T-helper 2 cell treated with Interferon-gamma antibody and Interleukin-4, amounts not matched to agents 100 ng/mL and 5 ng/mL, for 36 hours (primary cell): ENCODE data around the gene ANTKMT. TPM values are rescaled to one million over a fixed set of nuclear protein-coding genes. Genes with fewer than 3 reads are reported as not detected.

ENCODE experiments used
- intact Hi-C: fragments of 100-400 bp; cut with micrococcal nuclease; formaldehyde crosslinking; loops from one replicate; pipeline ENCODE4 v1.15.1; 2023
- total RNA-seq: library from RNA; stranded (reverse); gene quantifications from 2 replicates; pipeline ENCODE4 v1.2.3, GENCODE V29; 2022

The ANTKMT gene
- total RNA-seq, 1 donor from 2014 or later, result 25.9 TPM

DNA sequence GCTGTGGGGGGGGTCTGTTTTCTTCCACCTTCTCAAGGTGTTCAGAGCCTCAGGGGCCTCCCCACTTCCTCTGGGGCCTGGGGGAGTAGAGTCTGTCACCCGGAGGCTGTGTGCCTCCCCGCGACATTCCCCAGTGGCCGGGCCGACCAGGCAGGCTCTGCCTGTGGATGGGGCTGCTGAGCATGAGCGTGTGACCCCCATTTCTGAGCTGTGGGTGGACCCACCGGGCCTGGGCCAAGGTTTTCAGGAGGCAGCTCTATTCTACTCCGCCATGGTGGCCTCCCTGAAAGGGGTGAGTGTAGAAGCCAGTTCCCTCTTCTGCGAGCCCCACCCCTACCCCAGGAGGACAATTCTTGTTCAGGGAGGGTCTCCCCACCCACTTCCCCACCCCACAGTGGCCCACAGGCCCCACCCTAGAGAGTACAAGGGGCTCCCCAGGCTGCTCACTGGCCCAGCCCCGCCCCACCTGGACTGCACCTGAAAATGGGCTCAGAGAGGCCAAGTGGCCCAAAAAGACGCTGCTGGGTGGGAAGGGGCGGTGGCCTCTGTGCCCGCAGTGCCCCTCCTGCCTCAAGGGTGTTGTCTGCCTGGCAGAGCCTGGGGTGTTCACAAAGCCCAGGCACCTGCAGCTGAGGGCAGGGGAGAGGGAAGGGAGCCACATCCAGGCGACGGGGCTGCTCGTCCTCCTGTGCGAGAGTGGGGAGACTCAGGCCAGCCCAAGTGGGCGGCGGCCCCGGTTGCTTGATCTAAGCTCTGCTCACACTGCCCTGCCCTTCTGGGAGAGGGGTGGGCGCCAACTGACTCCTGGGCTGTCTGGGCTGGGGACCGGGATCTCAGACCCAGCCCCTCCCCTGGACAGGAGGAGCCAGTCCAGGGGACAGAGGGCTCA is 40.9 kb downstream of the ANTKMT start:
- intact Hi-C loops, result no loop called here

DNA sequence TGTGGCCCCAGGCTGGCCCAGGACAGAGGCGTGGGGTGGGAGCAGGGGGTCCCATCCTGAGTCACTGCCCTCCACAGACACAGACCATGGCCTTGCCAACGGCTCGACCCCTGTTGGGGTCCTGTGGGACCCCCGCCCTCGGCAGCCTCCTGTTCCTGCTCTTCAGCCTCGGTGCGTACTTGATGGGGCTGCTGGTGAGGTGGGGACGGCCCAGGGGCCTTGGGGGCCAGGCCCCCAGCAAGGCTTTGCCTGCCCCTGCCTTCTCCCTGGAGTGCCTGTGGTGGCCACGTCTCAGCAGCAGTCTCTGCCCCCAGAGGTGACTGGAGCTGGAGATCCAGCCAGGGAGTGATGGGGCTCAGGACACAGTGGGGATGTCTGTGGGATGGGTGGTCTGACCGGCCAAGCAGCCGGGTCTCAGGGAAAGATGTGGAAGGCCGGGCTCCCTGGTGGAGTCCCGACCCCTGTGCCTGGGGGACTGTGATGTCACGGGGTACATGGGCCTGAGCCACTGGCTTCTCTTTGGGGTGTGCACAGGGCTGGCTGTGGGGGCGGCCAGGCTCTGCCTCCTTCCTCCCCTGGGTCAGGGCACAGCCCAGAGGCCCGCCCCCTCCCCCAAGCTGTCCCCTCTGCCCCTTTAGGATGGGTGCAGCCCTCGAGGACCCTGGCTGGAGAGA is 41.8 kb downstream of the ANTKMT start:
- intact Hi-C loops, result no loop called here

DNA sequence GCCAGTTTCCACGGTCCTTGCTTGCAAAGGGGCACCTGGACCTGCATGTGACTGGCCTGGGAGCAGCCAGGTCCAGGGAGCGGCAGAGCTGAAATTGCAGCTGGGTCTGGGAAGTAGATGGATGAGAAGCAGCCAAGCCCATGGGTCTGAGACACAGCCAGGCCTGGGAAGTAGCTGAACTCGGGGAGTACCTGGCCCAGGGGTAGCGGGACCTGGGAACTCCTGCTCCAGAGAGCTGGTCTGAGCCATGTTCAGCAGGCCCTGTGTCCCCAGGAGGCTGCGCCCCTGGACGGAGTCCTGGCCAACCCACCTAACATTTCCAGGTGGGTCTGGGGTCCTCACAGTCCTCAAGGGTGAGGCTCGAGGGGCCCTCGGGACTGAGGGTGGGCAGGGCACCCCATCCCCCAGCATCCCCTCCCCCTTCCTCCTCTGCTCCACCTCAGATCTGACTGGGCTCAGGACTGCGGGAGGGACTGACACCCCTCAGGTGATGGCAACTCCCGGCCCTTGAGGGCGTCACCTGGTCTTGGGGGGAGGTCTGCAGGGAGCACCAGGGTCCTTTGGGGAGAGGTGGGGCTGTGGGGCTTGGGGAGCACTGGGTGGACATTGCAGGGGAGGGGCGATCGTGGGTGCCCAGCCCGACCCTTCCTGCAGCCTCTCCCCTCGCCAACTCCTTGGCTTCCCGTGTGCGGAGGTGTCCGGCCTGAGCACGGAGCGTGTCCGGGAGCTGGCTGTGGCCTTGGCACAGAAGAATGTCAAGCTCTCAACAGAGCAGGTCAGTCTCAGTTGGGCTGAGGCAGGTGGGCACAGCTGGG is 42.6 kb downstream of the ANTKMT start:
- intact Hi-C loops, result no loop called here

DNA sequence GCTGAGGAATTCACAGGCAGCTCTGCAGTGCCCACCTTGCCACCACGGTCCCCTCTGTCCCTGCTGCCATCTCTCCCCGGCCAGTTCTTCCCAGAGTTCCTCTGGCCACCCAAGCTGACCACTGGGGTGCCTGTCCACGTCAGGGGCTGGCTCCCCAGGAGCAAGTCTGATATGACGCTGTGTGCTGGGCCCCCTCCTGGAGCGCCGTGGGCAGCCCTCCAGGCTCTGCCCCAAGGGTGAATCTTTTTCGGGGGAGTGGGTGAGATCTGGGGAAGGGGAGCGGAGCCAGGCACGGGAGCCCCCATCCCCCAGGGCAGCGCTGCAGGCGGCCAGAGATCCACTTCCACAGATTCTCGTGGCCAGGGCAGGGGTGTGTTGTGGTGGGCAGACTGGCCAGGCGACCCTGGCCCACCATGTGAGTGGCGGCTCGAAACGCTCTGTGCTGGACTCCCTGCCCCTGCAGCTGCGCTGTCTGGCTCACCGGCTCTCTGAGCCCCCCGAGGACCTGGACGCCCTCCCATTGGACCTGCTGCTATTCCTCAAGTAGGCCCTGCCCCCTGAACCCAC is 43.3 kb downstream of the ANTKMT start:
- intact Hi-C loops, result no loop called here

DNA sequence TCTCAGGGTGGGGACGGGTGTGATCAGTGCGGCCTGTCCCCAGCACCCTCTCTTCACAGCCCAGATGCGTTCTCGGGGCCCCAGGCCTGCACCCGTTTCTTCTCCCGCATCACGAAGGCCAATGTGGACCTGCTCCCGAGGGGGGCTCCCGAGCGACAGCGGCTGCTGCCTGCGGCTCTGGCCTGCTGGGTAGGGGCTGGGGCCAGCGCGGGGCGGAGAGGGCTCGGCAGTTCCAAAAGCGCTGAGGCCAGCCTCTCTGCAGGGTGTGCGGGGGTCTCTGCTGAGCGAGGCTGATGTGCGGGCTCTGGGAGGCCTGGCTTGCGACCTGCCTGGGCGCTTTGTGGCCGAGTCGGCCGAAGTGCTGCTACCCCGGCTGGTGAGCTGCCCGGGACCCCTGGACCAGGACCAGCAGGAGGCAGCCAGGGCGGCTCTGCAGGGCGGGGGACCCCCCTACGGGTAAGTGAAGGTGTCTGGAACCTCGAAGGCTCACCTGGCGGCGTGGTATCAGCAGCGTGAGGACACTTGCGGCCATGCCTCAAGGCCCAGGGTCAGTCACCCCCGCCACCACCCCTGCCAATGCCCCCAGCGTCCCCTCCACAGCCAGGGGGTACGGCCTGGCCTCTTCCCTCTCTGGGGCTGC is 44.0 kb downstream of the ANTKMT start:
- intact Hi-C loops, result no loop called here

DNA sequence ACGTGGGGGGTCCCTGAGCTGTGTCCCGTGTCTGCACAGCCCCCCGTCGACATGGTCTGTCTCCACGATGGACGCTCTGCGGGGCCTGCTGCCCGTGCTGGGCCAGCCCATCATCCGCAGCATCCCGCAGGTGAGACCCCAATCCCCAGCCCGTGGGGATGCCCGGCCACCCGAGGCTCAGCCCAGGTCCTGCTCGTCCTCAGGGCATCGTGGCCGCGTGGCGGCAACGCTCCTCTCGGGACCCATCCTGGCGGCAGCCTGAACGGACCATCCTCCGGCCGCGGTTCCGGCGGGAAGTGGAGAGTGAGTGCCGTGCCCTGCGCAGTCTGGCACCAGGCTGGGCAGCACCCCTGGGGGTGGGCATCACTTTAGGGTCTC is 44.5 kb downstream of the ANTKMT start:
- intact Hi-C loops, result no loop called here

DNA sequence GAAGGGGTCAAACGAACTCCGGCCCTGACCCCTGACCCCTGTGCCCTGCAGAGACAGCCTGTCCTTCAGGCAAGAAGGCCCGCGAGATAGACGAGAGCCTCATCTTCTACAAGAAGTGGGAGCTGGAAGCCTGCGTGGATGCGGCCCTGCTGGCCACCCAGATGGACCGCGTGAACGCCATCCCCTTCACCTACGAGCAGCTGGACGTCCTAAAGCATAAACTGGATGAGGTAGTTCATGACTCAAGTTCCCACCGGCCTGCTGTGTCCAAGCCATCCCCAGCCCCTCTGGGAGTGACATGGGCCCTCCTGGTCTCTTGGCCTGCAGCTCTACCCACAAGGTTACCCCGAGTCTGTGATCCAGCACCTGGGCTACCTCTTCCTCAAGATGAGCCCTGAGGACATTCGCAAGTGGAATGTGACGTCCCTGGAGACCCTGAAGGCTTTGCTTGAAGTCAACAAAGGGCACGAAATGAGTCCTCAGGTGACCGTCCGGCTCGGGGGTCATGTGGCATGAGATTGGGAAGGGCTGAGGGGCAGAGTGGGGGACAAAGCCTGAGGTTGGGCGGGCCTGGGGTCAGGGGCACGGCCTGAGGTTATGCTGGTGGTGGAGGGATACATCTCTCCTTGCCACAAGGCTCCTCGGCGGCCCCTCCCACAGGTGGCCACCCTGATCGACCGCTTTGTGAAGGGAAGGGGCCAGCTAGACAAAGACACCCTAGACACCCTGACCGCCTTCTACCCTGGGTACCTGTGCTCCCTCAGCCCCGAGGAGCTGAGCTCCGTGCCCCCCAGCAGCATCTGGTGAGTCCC is 45.3 kb downstream of the ANTKMT start:
- intact Hi-C loops, result no loop called here

DNA sequence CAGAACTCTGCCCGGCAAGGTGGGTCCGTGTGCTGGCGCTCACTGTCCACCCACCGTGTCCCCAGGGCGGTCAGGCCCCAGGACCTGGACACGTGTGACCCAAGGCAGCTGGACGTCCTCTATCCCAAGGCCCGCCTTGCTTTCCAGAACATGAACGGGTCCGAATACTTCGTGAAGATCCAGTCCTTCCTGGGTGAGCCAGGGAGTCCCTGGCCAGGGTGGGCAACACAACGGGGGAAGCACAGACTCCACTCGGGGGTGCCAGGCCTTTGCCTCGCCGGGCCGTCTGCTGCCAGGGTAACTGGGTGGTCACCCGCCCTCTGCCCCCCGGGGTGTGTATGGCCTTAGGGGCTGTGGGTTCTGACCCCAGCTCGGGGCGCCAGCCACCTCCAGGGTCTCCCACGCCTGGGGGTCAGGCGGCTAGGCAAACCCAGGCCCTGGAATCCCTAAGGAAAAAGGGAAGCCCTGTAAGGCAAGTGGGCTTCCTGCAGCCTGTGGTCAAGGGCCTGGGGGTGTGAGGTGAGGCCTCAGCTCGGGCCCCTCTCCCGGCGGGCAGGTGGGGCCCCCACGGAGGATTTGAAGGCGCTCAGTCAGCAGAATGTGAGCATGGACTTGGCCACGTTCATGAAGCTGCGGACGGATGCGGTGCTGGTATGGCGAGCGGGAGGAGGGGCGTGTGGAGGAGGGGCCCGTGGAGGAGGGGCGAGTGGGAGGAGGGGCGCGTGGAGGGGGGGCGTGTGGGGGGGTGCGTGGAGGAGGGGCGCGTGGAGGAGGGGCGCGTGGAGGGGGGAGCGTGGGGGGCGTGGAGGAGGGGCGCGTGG is 46.1 kb downstream of the ANTKMT start:
- intact Hi-C loops, result no loop called here

DNA sequence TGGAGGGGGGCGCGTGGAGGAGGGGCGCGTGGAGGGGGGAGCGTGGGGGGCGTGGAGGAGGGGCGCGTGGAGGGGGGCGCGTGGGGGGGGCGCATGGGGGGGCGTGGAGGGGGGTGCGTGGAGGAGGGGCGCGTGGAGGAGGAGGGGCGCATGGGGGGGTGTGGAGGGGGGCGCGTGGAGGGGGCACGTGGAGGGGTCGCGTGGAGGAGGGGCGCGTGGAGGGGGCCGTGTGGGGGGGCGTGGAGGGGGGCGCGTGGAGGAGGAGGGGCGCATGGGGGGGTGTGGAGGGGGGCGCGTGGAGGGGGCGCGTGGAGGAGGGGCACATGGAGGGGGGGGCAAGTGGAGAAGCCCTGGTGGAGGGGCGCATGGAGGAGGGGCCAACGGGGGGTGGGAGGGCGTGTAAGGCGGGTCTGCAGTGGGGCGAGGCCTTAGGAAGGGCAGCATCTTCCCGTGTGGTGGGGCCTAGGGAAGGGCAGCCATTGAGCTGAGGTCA is 46.8 kb downstream of the ANTKMT start:
- intact Hi-C loops, result no loop called here

DNA sequence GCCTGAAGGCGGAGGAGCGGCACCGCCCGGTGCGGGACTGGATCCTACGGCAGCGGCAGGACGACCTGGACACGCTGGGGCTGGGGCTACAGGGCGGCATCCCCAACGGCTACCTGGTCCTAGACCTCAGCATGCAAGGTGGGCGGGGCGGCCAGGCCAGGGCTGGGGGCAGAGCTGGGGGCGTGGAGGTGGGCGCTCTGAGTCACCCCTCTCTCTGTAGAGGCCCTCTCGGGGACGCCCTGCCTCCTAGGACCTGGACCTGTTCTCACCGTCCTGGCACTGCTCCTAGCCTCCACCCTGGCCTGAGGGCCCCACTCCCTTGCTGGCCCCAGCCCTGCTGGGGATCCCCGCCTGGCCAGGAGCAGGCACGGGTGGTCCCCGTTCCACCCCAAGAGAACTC is 47.5 kb downstream of the ANTKMT start:
- intact Hi-C loops, result no loop called here

DNA sequence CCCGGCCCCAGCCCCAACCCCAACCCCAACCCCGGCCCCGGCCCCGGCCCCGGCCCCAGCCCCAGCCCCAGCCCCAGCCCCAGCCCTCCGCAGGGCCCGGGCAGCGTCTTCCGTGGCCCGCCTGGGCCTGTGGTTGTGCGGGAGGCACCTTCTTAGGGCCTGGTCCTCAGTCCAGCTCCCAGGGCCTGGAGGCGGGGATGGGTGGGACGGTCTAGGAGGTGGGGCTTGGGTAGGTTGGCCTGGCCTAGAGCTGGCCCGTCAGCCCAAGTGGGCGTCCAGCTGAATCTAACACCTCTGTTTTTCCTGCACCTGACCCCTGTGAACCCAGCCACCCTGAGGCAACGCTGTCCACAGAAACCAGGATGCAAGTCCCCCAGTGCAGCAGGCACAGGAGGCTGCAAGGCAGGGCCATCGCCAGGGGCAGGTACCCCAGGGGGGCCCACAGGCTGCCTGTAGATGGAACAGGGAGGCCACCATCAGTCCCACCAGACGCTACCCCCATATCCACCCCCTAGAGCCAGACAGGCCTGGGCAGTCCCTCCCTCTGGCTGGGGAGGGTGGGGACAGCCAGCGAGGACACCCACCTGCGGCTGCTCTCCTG is 48.3 kb downstream of the ANTKMT start:
- intact Hi-C loops, result no loop called here

DNA sequence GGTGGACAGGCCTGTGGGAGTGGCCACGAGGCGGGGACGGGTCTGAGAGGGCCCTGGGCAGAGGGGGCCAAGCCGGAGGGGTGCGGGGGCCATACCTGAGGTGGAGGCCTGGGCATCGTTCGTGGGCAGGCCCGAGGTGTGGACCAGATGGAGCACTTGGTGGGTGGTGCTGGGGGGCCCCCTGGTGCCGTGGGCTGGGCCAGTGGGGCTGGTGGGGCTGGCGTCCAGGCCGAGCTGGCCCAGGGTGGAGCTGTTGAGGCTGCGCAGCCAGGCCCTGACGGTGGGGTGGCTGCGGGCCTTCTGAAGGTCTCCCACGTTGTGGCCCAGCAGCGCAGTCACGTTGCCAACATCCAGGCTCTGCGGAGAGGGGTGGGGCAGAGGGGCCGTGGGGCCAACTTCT is 49.0 kb downstream of the ANTKMT start:
- intact Hi-C loops, result no loop called here

DNA sequence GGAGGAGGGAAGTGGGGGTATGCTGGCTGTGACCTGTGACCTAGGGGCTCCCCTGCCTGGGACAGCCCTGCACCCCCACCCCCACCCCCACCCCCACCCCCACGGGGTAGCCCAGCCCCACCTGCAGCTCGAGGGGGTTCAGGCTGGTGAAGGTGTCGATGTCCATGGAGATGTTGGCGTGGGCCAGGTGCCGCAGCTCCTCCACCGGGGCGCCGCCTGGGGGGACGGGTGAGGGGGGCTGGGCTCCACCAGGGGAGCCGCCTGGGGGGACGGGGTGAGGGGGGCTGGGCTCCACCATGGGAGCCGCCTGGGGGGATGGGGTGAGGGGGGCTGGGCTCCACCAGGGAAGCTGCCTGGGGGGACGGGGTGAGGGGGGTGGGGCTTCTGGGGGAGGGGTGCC is 49.5 kb downstream of the ANTKMT start:
- intact Hi-C loops, result no loop called here

Other genes starting within 250 kb of the ANTKMT start
- gene CAPN15, start 193.4 kb upstream of the ANTKMT start, total RNA-seq, result 87.2 and 89.0 TPM in 2 replicates
- not detected in 2 replicates for gene PRR35, start 160.8 kb upstream of the ANTKMT start, total RNA-seq
- gene NHLRC4, start 154.1 kb upstream of the ANTKMT start, total RNA-seq, result 1.4 and 1.5 TPM in 2 replicates
- 43.3 and 45.7 TPM in 2 replicates for gene PIGQ, start 151.2 kb upstream of the ANTKMT start, total RNA-seq
- gene RAB40C, start 131.1 kb upstream of the ANTKMT start, total RNA-seq, result 13.6 and 16.3 TPM in 2 replicates
- gene WFIKKN1, start 90.2 kb upstream of the ANTKMT start, total RNA-seq, result 0.75 and 0.77 TPM in 2 replicates
- 91.0 and 91.4 TPM in 2 replicates for gene METTL26, start 84.8 kb upstream of the ANTKMT start, total RNA-seq
- gene MCRIP2, start 79.3 kb upstream of the ANTKMT start, total RNA-seq, result 24.5 and 32.0 TPM in 2 replicates
- 85.1 and 86.7 TPM in 2 replicates for gene WDR90, start 71.8 kb upstream of the ANTKMT start, total RNA-seq
- gene RHOT2, start 53.0 kb upstream of the ANTKMT start, total RNA-seq, result 130 and 137 TPM in 2 replicates
- 0.91 and 1.4 TPM in 2 replicates for gene RHBDL1, start 45.5 kb upstream of the ANTKMT start, total RNA-seq
- gene STUB1, start 40.7 kb upstream of the ANTKMT start, total RNA-seq, result 67.9 and 71.2 TPM in 2 replicates
- gene JMJD8, start 36.8 kb upstream of the ANTKMT start, total RNA-seq, result 37.2 and 41.3 TPM in 2 replicates
- gene WDR24, start 30.7 kb upstream of the ANTKMT start, total RNA-seq, result 17.1 and 18.7 TPM in 2 replicates
- 12.0 TPM in 2 replicates for gene FBXL16, start 15.3 kb upstream of the ANTKMT start, total RNA-seq
- 10.3 and 10.8 TPM in 2 replicates for gene METRN, start 6.0 kb upstream of the ANTKMT start, total RNA-seq
- gene CCDC78, start 5.3 kb downstream of the ANTKMT start, total RNA-seq, result 4.3 and 5.4 TPM in 2 replicates
- 5.9 and 8.5 TPM in 2 replicates for gene HAGHL, start 6.0 kb downstream of the ANTKMT start, total RNA-seq
- gene CIAO3, start 19.9 kb downstream of the ANTKMT start, total RNA-seq, result 35.4 and 37.6 TPM in 2 replicates
- 0.18 TPM in 1 of 2 replicates, not detected in the other for gene MSLN, start 39.6 kb downstream of the ANTKMT start, total RNA-seq
- 34.8 TPM in 2 replicates for gene RPUSD1, start 67.2 kb downstream of the ANTKMT start, total RNA-seq
- gene CHTF18, start 67.5 kb downstream of the ANTKMT start, total RNA-seq, result 97.4 and 101 TPM in 2 replicates
- not detected in 2 replicates for gene GNG13, start 79.6 kb downstream of the ANTKMT start, total RNA-seq
- 19.4 and 21.9 TPM in 2 replicates for gene LMF1, start 249.8 kb downstream of the ANTKMT start, total RNA-seq